GM19372 (cell line): ENCODE results near the gene SNX21.
"Not testable (repeated sequence)": the region's sequence is repeated elsewhere in the genome, so short reads cannot be mapped to it uniquely, and the experiment has no call there.

Experiments used
- ATAC-seq: cut with Tn5 transposase; IDR thresholded peaks from one replicate; pipeline ENCODE4 v1.9.1; 2021; ENCODE audit warnings: mild to moderate bottlenecking, low read depth, moderate library complexity; ENCODE audit not compliant: unreplicated experiment

Gene SNX21

DNA sequence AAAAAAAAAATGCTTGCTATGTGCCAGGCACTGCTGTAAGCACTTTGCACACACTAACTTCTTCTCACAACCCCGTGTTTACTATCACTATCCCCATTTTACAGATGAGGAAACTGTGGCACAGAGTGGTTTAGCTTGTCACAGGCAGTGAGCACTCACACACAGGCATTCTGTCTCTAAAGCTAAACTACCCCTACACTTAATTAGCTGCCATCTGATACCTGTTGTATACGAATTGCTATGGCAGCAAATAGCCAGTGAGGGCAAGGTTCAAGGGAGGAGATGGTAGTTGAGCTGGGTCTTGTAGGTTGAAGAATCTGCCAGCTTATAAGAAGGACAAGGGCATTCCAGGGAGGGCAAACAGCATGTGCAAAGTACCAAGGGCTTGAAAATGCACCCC, 11.7 kb upstream of the SNX21 start:
- ATAC-seq, result no peak

DNA sequence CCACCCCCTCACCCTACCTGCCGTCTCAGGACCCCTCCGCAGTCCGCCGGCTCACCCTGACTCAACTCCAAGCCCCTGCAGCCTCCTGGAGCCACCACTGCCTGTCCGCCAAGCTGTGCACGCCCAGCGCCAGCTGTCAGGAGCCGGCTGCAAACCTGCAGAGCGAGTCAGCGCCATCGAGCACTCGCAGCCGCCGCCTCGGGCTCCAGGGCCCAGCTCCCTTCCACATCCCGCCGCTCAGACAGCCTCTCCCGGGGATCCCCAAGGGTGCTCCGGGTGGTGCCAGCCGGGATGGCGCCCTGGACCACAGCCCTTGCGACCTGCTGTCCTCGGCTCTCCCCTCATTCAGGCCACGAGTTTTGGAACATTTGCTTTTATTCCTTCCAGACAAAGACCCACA, 10.7 kb upstream of the SNX21 start:
- no peak for ATAC-seq

DNA sequence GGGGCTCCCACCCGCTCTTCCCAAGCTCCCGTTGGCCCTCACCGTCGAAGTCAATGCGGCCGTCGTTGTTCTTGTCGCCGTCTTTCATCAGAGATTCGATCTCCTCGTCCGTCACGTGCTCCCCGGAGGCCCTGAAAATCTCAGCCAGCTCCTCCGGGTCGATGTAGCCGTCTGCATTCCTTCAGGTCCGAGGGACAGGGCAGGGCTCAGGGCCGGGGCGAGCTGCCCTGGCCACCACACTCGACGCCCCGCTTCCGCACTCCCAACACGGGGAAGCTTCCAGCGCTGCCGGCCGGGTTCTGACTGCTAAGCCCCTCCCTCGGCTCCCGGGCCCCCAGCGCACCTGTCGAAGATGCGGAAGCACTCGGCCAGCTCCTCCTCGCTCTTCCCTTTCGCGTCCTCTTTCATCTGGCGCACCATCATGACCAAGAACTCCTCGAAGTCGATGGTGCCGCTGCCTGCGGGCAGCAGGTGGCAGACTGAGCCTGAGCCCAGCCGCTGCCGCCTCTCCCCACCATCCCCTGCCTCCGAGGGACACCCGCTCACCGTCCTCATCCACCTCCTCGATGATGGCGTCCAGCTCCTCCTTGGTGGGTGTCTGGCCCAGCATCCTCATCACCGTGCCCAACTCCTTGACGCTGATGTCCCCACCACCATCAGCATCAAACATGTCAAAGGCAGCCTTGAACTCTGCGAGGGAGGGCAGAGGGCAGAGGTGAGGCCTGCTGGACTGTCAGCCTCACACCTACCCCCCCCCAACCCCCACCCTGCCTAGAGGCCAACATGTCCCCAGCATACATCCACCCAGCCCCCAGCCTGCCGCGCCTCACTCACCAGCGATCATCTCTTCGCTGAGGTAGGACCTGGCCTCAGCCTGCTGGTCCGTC, 9.4 kb upstream of the SNX21 start:
- no peak for ATAC-seq

DNA sequence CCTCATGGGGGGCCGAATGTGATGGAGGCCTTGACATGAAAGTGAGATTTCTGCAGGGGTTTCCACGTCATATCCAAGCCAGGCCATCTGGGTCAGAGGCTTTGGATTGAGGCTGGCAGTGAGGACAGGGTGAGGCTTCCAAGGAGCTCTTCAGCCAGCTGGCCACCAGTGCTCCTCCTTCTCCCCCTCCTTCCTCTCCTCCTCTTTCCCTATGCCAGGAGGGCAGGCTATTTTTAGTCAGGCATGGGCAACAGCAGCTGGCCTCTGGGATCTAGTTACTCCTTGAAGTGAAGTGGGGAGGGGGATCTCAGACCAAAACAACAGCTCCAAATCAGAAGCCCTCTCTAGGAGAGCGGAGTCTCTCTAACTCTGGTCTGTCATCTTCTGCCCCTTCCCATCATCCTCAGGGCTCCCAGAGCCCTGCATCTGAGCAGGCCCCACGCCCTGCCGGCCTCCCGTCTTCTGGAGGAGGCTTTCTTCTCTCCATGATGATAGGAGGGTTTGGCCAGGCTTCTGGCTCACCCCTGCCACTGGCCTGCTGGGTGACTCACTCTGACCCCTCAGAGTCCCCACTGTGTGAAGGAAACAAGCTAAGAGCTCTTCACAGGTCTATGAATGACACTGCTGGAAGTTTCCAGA, 7.1 kb upstream of the SNX21 start:
- ATAC-seq, result no peak

DNA sequence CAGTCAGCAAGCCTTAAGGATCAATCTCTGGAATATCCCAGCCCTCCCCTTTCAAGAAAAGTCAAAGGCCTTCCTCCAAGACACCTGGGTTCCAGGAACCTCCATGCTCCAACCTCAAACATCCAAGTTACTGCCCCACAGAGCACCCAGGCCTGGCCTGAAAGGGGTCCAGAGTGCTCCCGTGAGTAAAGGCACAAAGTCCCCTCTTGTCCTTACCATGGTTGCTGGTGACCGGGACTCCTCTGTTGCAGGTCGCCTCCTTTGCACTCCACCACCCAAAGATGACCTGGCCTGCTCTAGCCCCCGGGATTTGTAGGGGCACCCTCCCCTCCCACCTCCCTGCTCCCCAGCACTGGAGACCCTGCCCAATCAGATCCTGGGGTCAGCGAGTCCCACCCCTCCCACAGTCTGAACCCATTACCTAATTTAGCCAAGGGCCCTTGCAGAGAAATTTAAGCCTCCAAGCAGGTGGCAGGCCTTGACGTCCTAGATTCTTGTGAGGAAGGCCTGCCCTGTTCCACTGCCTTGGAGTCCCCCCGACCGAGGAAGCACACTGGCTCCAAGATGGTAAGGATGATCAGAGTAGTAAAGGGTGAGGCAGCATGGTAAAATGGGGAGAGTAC, 6.5 kb upstream of the SNX21 start, which contains the start of gene TNNC2:
Gene TNNC2, minus strand, starts transcription at position 283 of the 623 bp plus-strand sequence. Its CDS starts 64 bp downstream, at position 219.
- no peak for ATAC-seq

DNA sequence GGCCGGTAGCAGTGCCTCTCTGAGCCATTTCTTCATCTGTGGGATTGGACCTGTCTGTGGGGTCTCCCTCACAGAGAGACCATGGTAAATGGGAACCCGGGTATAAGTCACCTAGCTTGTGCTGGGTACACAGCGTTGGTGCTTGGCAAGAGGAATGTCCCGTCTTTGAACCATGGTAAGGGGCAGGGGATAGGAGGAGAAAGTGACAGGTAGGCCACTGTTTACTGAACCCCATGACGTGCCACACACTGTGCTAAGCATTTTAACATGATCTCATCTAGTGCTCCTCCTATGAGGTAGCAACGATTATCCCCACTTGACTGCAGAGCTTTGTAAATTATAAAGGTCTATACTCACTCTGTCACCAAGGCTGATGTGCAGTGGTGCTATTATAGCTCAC, 5.9 kb upstream of the SNX21 start:
- ATAC-seq, result no peak

DNA sequence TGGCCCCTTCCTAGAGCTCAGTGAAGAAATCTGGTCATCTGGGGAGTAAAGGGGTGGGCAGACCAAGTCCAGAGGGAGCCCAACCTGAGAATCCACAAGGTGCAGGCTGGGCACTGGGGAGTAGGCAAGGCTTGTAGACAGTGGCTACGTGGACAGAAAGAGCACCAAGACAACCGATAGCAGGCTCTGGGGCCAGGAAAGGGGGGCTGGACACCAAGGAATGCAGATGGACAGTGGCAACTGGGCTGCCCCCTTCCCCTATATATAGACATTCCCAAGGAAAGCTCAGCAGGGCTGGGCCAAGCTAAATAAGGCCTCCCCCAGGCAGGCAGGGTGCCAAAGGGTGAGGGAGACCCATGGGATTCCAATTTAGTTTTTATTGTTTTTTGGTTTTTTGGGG, 5.0 kb upstream of the SNX21 start:
- no peak for ATAC-seq

DNA sequence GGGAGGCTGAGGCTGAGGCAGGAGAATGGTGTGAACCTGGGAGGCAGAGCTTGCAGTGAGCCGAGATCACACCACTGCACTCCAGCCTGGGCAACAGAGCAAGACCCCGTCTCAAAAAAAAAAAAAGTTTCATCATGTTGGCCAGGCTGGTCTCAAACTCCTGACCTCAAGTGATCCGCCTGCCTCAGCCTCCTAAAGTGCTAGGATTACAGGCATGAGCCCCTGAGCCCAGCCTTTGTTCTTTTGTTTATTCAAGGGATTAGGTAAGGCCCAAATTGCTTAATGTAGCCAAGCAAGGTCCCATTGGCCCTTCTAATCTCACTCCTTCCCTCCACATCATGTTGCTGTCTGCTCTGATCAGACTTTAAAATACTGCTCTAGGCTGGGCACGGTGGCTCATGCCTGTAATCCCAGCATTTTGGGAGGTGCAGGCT, 3.9 kb upstream of the SNX21 start:
- ATAC-seq, result not testable (repeated sequence)

DNA sequence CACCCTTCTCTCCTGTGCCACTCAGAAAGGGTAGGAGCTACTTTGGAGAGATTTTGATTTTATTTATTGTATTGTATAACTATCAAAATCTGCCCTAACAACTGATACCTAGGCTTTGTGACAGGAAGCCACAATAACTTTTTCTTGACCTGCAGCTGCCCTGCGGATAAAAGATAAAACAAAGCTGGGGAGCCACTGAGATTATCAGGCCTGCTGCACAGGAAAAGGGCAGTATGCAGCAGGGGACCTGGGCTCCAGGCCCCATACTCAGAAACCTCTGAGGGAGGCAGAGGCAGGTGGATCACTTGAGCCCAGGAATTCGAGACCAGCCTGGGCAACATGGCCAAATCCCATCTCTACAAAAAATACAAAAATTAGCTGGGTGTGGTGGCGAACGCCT, 980 bp upstream of the SNX21 start:
- ATAC-seq, result no peak

DNA sequence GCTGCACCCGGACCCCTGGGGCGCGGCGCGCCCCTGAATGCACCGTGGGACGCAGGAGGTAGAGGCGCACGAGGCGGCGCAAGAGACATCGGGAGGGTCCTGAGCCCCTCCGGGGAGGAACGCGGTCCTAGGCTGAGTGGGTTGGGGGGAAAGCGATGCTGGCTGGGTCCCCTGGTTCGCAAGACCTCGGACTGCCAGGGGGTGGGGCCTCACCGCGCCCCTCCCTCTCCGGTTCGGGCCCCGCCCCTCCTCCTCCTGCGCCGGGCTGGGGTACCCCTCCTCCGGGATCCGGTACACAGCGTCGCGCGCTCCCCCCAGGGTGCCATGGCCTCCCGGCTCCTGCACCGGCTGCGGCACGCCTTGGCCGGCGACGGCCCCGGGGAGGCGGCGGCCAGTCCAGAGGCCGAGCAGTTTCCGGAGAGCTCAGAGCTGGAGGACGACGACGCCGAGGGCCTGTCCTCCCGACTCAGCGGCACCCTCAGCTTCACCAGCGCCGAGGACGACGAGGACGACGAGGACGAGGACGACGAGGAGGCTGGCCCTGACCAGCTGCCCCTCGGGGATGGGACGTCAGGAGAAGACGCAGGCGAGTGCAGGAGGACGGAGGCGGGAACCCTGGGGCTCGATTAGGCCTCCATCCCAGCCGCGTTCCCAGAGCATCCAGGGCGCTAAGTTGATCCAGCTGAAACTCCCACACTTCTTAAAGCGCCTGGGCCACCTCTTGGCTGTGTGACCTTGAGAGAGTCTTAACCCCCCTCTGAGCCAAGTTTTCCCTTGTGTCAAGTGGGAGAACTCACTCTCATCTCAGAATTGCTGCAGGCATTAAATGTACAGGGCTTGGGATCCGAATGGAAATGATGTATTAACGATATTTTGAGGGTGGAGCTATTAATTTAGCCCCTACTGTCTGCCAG, 541 bp downstream of the SNX21 start:
- peak; percentile 73 for ATAC-seq

DNA sequence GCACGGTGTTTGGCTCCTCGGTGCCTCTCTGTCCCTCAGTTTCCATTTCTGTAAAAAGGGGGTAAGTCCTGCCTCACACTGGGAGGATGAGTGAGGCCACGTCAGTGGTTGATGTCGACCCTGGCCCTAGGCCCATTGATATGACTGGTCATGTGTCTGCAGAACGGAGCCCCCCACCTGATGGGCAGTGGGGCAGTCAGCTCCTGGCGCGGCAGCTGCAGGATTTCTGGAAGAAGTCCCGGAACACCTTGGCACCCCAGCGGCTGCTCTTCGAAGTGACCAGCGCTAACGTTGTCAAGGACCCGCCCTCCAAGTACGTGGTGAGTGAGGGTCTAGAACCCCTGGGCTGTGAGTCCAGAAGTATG, 1.2 kb downstream of the SNX21 start:
- no peak for ATAC-seq

DNA sequence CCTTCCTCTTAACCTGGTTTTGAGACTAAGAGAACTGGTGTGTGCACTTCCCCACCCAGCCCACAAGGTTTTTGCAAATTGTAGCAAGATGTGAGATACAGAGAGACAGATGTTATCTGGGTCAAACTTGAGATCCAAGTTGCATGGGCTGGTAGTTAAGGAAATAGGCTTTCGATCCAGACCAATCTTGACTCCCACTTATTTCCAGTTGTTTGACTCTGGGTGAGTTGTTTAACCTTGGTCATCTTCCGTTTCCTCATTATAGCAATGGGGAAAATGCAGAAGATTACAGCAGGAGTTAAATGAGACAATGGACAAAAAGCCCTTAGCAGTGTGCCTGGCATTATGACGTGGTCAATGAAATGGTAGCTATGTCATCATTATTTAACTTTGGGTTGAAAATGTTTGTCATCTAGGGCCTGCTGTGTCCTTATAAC, 1.7 kb downstream of the SNX21 start:
- ATAC-seq, result no peak

DNA sequence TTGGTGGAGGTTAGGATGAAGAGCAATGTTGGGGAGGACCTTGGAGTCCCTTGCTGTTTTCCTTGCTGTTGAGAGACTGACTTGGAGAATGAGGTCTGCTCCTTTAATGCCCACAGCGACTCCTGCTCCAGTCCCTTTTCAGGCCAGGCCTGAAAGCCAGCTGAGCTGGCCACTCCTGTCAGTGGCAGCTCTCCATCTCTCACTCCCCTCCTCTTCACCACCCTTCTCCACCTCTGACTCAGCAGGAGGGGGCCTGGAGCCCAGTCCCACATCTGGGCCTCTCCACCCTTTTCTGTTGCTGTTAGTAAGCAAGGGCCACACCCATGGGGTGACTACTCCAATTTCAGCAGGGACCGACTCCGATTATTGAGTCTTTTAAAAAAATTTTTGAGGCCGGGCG, 2.2 kb downstream of the SNX21 start:
- ATAC-seq, result no peak

DNA sequence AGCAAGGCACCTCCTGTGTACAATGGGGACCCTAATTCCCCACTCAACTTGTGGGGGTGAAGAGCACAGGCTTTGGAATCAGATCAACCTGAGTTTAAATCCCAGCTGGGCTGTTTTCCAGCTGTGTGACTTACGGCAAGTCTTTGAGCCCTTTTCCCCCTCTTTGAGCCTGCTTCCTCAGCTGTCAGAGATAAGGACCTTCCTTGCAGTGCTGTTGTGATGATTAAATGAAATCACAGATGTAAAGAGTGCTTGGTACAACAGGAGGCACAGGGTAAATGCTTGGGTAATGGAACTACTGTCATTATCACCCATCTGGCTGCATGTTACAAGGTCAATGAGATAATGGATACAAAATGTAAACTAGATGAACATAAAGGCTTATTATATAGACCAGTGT, 3.2 kb downstream of the SNX21 start:
- ATAC-seq, result no peak

DNA sequence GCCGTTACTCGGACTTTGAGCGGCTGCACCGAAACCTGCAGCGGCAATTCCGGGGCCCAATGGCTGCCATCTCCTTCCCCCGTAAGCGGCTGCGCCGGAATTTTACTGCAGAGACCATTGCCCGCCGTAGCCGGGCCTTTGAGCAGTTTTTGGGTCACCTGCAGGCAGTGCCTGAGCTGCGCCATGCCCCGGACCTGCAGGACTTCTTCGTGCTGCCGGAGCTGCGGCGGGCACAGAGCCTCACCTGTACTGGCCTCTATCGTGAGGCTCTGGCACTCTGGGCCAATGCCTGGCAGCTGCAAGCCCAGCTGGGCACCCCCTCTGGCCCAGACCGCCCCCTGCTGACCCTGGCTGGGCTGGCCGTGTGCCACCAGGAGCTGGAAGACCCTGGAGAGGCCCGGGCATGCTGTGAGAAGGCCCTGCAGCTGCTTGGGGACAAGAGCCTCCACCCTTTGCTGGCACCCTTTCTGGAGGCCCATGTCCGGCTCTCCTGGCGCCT, 7.2 kb downstream of the SNX21 start:
- no peak for ATAC-seq

DNA sequence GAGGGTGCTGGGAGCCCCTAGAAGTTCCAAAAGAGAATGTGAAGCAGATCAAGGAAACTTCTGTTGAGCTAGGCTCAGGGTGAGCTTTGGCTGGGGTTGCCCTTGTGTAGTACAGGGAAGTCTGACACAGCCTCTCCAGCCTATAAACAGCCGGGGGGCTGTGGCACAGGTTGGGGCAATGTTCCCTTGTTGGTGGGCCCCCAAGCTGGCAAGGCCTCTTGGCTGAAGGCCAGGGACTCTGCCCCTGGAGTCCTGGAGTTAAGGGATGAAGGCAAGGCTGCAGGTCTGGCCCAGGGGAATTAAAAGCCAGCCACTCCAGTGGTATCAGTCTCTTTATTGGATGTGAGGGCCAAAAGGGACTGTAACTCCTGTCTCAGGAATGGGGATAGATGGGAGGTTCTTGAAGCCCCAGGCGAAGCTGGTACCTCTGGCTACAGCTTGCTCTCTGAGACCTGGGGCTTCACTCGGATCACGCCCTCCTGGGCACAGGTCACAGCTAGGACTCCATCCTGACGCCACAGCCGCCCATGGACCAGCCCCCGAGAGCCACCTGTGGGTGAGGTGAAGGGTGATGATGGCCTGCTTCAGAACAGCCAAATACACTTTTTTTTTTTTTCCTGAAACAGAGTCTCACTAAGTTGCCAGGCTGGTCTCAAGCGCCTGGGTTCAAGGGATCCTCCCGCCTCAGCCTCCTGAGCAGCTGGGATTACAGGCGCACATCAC, 8.0 kb downstream of the SNX21 start:
- no peak for ATAC-seq

DNA sequence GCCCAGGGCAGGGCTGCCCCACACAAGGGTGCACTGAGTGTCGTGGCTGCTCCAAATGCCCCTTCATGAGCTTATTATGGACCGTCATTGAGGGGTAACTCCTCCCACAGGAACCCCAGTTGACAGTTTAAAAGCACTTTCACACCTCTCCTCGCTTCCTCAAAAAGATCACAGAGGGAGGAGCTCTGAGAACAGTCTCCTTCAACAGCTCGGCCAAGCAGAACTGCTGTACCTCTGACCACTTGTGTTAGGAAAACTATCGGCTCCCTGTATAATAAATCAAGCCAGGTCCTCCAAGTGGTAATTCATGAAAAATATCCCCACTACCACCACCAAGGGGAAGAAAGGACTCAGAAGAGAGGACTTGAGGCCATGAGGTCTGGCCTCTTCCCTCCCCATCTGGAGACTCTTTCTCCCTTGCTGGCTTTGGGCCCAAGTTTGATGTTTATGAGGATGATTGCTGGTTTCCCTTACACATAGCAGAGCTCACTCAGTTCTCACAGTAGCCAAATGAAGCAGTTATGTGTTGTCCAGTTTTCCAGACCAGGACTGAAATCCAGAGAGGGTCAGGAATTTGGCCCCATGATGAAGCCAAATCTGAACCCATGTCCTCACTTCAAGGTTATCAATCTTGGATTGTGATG, 8.7 kb downstream of the SNX21 start:
- ATAC-seq, result peak; percentile 57

DNA sequence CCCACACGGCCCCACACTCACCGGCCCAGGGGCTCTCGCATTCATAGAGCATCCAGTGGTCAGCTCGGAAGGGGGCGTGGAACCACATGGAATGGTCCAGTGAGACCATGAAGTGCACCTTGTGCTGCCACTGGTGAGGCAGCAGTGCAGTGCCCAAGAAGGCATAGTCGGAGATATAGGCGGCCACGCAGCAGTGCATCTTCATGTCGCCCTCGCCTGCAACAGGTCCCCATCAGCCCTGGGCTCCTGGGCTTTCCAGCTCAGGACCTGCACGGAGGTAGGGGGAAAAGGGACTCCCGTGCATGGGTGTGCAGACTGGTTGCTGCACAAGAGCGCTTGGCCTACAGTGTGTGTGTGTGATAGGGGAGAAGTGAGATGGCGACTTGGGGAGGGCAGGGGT, 9.9 kb downstream of the SNX21 start:
- no peak for ATAC-seq

DNA sequence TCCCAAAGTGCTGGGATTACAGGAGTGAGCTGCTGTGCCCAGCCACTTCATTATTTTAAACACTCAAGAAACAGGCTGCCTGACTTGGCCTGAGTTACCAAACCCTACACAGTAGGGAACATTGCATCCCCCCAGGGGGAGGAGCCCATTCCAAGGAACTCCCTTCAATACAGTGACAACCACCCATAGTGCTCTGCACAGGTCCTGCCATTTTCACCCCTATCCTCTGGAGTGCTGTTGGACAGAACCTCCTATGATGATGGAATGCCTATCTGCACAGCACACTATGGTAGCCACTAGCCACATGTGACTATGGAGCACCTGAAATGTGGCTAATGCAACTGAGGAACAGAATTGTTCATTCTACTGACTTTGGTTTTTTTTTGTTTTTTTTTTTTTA, 11.9 kb downstream of the SNX21 start:
- ATAC-seq, result no peak
